DOHH2 (cell line): ENCODE measurements around the gene CPNE5.

Source experiments
- H3F3A ChIP-seq: fragments of 200-600 bp; sonication (generic), shearing (Covaris generic); 2 replicates; pipeline ENCODE4 v1.6.0; 2016; ENCODE audit warnings: antibody characterized with exemption, mild to moderate bottlenecking; ENCODE audit not compliant: control insufficient read depth, insufficient read depth
- H3K27ac ChIP-seq: fragments of 200-600 bp; sonication (generic); 2 replicates; pipeline ENCODE4 v1.5.1; 2014; ENCODE audit warnings: low read depth, mild to moderate bottlenecking, low read length, moderate library complexity
- H3K27me3 ChIP-seq: fragments of 200-600 bp; sonication (generic); 2 replicates; pipeline ENCODE4 v1.6.1; 2014; ENCODE audit warnings: mild to moderate bottlenecking, low read length, mixed read lengths; ENCODE audit not compliant: control insufficient read depth
- H3K36me3 ChIP-seq: fragments of 200-600 bp; sonication (generic); 2 replicates; pipeline ENCODE4 v1.6.1; 2014; ENCODE audit warnings: mild to moderate bottlenecking, low read length, moderate library complexity, mixed read lengths; ENCODE audit not compliant: control insufficient read depth
- H3K4me1 ChIP-seq: fragments of 200-600 bp; sonication (generic); 2 replicates; pipeline ENCODE4 v1.6.1; 2014; ENCODE audit warnings: mild to moderate bottlenecking, low read length, mixed read lengths; ENCODE audit not compliant: control insufficient read depth
- H3K4me2 ChIP-seq: fragments of 200-600 bp; sonication (generic); 2 replicates; pipeline ENCODE4 v1.6.0; 2014; ENCODE audit warnings: mild to moderate bottlenecking, low read length, moderate library complexity
- H3K4me3 ChIP-seq: fragments of 200-600 bp; sonication (generic); 2 replicates; pipeline ENCODE4 v1.5.1; 2014; ENCODE audit warnings: mild to moderate bottlenecking, low read length, mixed read lengths
- H3K79me2 ChIP-seq: fragments of 200-600 bp; sonication (generic); 2 replicates; pipeline ENCODE4 v1.6.1; 2014; ENCODE audit warnings: mild to moderate bottlenecking, low read length, mixed read lengths; ENCODE audit not compliant: control insufficient read depth
- H3K9me2 ChIP-seq: fragments of 200-600 bp; sonication (generic); replicated peaks from 2 replicates; pipeline ENCODE4 v1.6.1; 2014; ENCODE audit warnings: mild to moderate bottlenecking, low read length, mixed read lengths; ENCODE audit not compliant: control insufficient read depth
- H3K9me3 ChIP-seq: fragments of 200-600 bp; sonication (generic); 2 replicates; pipeline ENCODE4 v1.6.1; 2014; ENCODE audit warnings: antibody characterized with exemption, low read length, mixed read lengths; ENCODE audit not compliant: control insufficient read depth, insufficient read depth
- H4K20me1 ChIP-seq: fragments of 200-600 bp; sonication (generic); 2 replicates; pipeline ENCODE4 v1.6.0; 2014; ENCODE audit warnings: low read depth, mild to moderate bottlenecking, antibody characterized with exemption, low read length, moderate library complexity; ENCODE audit not compliant: control insufficient read depth, insufficient read depth
- EZH2phosphoT487 ChIP-seq: fragments of 200-600 bp; sonication (generic); IDR thresholded peaks from 2 replicates; pipeline ENCODE4 v1.6.1; 2017; ENCODE audit warnings: borderline replicate concordance, mild to moderate bottlenecking, antibody characterized with exemption, low read length, moderate library complexity, mixed read lengths
- TF ChIP-seq, protein P1 (sequence below): fragments of 200-600 bp; sonication (generic); IDR thresholded peaks from one replicate; pipeline ENCODE4 v1.5.1; 2014; ENCODE audit warnings: antibody characterized with exemption, mild to moderate bottlenecking, low read depth, low read length; ENCODE audit not compliant: poor library complexity, severe bottlenecking

CPNE5 gene

GRCh38 chr6:36797653-36798052 lies 41.6 kb downstream of the CPNE5 start:
- peaks cover 2% of the 10 kb centered on the region; the same call in 1 of the 2 replicates for H3K27me3 ChIP-seq

GRCh38 chr6:36797055-36797454 lies 42.2 kb downstream of the CPNE5 start:
- Histone ChIP-seq H3K36me3 (no peaks in the 10 kb centered on the region), H3K79me2 (no peaks in the 10 kb centered on the region), H3K9me3 (no peaks in the 10 kb centered on the region), H3K4me1 (peaks cover 8% of the 10 kb centered on the region; the same call in 1 of the 2 replicates), H3F3A (no peaks in the 10 kb centered on the region), H3K4me3 (no peak overlapping the region), H3K27ac (no peak overlapping the region), H3K4me2 (no peak overlapping the region), H4K20me1 (no peaks in the 10 kb centered on the region), H3K27me3 (peaks cover 2% of the 10 kb centered on the region; the same call in 1 of the 2 replicates), H3K9me2 (no peaks in the 10 kb centered on the region)
- TF ChIP-seq, protein P1, sequence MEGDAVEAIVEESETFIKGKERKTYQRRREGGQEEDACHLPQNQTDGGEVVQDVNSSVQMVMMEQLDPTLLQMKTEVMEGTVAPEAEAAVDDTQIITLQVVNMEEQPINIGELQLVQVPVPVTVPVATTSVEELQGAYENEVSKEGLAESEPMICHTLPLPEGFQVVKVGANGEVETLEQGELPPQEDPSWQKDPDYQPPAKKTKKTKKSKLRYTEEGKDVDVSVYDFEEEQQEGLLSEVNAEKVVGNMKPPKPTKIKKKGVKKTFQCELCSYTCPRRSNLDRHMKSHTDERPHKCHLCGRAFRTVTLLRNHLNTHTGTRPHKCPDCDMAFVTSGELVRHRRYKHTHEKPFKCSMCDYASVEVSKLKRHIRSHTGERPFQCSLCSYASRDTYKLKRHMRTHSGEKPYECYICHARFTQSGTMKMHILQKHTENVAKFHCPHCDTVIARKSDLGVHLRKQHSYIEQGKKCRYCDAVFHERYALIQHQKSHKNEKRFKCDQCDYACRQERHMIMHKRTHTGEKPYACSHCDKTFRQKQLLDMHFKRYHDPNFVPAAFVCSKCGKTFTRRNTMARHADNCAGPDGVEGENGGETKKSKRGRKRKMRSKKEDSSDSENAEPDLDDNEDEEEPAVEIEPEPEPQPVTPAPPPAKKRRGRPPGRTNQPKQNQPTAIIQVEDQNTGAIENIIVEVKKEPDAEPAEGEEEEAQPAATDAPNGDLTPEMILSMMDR, result no peak
- TF ChIP-seq EZH2phosphoT487, result no peak

More at GRCh38 chr6:36797653-36798052, 41.6 kb downstream of the CPNE5 start:
- Histone ChIP-seq H4K20me1 (no peaks in the 10 kb centered on the region), H3F3A (no peaks in the 10 kb centered on the region), H3K36me3 (no peaks in the 10 kb centered on the region), H3K4me2 (no peak overlapping the region), H3K9me2 (no peaks in the 10 kb centered on the region), H3K4me1 (peaks cover 8% of the 10 kb centered on the region; the same call in 1 of the 2 replicates), H3K27ac (no peak overlapping the region), H3K79me2 (no peaks in the 10 kb centered on the region), H3K4me3 (no peak overlapping the region), H3K9me3 (no peaks in the 10 kb centered on the region)
- TF ChIP-seq, protein P1, result no peak
- TF ChIP-seq EZH2phosphoT487, result no peak

GRCh38 chr6:36794713-36795065 lies 44.6 kb downstream of the CPNE5 start:
- H3K36me3 ChIP-seq, result no peaks in the 10 kb centered on the region
- H3K9me3 ChIP-seq, result no peaks in the 10 kb centered on the region

More at GRCh38 chr6:36794713-36795065, 44.6 kb downstream of the CPNE5 start:
- Histone ChIP-seq H3K27ac (no peak overlapping the region), H3K9me2 (no peaks in the 10 kb centered on the region), H3F3A (no peaks in the 10 kb centered on the region), H3K4me3 (no peak overlapping the region), H3K79me2 (no peaks in the 10 kb centered on the region), H3K27me3 (0 out of 2 replicates have a peak, but pooled peaks cover 3% of the 10 kb centered on the region), H3K4me1 (peaks cover 8% of the 10 kb centered on the region; the same call in 1 of the 2 replicates), H4K20me1 (no peaks in the 10 kb centered on the region), H3K4me2 (no peak overlapping the region)
- TF ChIP-seq EZH2phosphoT487, result no peak
- TF ChIP-seq, protein P1, result no peak
